UCSD-AML1 (cell line): ENCODE measurements around the gene CERS1.
A peak's percentile ranks its signal among the peaks of the same experiment; 100 is the strongest.

ENCODE experiments used
- DNase-seq: peaks from one replicate; lab custom pipeline; 2025; ENCODE audit not compliant: unreplicated experiment; lab: John Stamatoyannopoulos, UW

CERS1 gene

GRCh38 chr19:18859676-18860301, 36.2 kb downstream of the CERS1 start:
- no peak for DNase-seq

DNA sequence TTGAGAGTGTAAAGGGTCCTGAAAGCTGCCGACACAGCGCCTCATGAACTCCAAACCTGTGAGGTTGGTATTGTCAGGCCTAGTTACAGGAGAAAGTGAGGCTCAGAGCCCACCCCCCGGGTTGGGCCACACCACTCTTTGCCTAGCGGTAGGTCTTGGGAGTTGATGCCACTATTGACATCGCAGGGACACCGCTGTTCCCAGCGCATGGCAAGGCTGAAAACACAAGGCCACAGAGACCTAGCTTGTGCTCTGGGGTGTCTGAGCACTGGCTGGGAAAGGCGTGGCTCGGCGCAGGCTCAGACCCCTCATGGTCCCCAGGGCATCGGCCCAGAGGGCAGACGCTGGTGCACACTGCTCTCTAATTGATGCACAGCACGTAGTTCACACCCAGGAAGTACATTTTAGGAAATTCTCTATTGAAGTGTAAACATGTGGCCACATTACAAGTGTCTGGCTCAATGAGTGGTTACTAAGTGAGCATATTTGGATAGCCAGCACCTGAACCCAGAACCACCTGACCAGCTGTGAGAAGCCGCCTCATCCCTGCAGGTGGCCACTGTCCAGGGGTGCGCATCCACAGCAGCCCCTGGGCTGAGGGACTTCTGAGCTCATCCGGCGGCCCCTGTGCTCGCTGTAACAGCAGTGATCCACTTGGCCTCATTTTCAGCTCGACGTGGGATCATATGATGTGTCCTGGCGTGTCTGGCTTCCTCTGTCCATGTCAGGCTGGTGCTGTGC, 36.9 kb downstream of the CERS1 start:
- DNase-seq = no peak

GRCh38 chr19:18857223-18857622, 38.7 kb downstream of the CERS1 start:
- DNase-seq = no peak

DNA sequence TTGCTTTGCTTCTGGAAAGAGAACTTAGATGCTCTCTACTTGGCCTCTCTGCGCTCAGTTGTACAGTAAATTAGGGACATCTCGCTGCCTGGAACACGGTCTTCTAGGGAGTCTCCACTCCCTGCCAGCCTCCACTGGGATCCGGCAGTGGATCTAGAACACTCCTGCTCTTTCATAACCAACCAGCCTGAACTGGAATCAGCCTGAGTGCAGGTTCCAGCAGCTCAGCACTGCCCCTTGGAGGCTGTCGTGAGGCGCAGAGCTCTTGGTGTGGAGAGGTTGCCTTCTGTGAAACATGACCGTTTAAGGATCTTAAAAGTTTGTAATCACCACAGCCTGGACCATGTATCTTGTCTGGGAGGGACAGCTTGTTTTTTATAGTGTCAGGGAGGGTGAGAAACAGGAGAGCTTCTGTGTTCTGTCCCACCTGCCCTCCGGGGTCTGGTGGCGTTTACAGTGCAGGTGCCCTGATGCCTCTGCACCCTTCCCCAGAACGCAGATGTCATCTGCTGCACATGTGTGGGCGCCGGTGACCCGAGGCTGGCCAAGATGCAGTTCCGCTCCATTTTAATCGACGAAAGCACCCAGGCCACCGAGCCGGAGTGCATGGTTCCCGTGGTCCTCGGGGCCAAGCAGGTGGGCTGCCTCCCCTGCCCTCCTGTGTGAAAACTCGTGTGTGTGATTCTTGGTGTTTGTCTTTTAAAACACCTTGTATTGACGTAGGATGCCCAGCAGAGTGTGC, 39.4 kb downstream of the CERS1 start:
- DNase-seq = peak; percentile 17

DNA sequence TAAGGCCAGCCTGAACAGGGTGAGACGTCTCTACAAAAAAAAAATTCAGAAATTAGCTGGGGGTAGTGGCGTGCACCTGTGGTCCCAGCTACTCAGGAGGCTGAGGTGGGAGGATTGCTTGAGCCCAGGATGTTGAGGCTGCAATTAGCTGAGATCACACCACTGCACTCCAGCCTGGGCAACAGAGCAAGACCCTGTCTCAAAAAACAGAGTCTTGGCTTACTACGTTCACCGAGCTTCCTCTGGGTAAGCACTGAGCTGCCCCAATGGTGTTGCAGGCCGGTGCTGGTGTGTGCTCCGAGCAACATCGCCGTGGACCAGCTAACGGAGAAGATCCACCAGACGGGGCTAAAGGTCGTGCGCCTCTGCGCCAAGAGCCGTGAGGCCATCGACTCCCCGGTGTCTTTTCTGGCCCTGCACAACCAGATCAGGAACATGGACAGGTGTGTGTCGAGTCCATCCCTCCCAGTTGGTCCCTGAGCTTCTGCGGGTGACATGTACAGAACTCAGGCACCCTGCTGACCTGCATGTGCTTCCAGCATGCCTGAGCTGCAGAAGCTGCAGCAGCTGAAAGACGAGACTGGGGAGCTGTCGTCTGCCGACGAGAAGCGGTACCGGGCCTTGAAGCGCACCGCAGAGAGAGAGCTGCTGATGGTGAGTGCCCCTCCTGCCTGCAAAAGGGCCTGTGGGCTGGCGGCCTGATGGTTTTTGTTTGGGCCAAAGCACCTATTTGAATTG, 40.1 kb downstream of the CERS1 start:
- no peak for DNase-seq

DNA sequence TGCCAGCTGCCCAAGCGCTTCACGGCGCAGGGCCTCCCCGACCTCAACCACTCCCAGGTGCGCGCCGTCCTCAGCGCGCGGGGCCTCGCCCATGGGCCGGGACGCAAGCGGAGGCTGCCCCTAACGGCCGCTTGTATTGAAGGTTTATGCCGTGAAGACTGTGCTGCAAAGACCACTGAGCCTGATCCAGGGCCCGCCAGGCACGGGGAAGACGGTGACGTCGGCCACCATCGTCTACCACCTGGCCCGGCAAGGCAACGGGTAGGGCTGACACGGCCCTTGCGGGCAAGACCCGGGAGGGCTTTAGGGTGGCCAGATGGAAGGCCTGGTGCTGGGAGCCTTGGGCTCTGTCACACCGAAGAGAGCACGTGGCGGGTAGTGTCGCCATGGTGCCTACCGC, 41.0 kb downstream of the CERS1 start:
- no peak for DNase-seq

DNA sequence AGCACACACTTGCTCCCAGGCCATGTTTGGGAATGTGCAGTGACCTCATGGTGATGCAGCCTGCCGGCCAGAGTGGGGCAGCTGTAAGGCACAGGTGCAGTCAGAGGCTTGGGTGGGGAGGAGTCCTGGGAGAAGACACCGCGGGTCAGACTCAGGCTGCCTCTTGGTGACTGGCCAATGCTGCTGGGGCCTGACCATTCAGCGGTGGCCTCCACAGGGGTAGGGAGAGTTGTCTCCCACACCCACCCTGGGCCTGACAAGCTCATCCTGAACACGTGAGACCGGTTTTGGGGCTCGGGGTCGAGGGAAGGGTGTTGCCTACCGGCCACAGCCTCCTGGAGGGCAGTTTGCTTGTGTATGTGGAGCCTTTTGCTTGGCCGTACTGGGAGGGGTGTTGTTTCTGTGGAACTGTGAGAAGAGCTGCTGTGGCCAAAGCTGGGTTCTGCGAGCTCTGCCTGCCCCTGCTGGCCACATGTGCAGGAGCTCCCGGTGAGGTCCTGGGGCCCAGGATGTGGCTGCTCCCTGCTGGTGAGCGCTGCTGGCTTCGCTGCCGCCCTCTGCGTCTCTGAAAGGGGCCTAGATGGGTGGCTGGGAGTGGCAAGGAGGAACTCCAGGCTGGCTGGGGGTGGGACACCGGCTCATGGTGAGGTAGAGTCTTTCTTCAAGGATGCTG, 42.1 kb downstream of the CERS1 start:
- DNase-seq = no peak

- DNase-seq = no peak
Observed at GRCh38 chr19:18852648-18853047, 43.3 kb downstream of the CERS1 start.

DNA sequence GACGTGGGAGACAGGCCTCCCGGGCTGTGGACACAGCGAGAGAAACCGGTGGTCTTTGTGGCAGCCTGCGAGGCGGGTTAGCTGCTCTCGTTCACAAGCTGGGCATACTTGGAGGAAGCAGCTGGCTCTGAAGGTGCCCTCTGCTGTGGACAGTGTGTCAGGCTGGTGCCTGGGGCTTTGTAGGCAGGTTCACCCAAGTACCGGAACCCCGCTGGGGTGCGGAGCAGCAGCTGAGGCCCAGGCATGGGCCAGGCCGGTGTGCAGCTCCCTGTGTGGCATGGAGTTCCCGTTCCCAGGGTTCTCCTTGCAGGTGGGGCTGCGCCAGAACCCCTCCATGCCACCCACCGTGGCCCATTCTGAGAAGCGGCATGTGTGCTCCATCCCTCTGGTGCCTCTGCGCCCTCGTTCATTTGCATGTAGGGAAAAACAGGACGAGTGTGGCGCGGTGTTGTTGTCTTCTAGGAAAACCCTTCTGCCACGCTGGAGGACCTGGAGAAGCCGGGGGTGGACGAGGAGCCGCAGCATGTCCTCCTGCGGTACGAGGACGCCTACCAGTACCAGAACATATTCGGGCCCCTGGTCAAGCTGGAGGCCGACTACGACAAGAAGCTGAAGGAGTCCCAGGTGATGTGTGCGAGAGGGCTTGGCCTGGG, 44.2 kb downstream of the CERS1 start:
- DNase-seq = no peak

DNA sequence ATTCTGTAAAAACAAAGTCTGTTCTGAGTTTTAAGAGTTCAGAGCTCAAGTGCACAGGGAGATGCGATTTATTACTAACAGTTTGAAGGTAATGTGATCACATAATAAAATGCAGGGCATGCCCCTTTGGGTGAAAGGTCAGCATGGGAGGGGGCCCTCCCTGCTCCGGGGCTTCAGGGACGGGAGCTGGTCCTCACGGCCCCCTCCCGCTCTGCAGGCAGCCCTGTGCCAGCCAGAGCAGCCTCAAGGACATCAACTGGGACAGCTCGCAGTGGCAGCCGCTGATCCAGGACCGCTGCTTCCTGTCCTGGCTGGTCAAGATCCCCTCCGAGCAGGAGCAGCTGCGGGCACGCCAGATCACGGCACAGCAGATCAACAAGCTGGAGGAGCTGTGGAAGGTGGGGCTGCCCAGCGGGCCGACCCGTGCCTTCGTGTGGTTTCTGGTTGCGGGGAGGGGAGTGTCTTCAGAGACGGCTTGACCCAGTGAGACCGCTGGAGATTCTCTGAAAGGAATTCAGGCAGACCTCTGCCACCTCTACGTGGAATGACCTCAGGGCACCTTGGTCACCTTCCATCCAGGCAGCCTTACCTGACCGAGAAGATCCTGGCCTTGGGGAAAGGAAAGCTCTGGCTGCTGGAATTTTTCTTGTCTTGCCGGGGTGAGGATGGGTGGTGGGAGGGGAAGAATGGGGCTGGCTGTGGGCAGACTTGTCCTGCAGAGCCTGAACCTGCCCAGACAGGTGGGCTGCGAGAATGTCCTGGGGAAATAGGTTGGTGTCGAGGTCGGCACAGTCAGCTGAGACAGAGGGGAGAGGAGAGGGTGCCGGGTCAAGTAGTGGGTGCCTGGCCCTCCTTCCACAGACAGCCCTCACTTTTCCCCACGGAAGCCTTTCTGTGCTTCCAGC, 45.2 kb downstream of the CERS1 start:
- DNase-seq = no peak

DNA sequence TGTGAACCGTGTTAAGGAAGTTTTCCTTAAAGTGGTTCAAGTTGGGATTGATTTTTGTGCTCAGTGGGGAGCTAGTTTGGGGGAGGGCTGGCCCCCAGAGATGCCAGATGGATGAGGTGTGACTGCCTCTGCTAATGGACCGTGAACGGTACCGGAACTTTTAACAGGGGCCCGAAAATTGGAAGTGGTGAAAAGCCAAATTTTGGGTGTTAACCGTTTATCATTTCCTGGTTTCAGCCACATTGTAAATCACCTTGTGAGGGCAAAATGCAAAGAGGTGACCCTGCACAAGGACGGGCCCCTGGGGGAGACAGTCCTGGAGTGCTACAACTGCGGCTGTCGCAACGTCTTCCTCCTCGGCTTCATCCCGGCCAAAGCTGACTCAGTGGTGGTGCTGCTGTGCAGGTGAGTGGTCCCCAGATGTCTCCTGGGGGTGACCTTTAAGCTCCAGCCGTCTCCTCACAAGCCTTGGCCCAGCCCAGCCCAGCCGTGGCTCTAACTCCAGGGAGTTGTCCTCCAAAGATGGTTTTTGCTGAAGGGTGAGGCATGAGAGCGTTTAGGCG, 46.0 kb downstream of the CERS1 start:
- no peak for DNase-seq

GRCh38 chr19:18848878-18849661, 46.9 kb downstream of the CERS1 start:
- peak; percentile 24 for DNase-seq

GRCh38 chr19:18847549-18848463, 48.2 kb downstream of the CERS1 start:
- no peak for DNase-seq

GRCh38 chr19:18846862-18847548, 49.0 kb downstream of the CERS1 start:
- peak; percentile 66 for DNase-seq

DNA sequence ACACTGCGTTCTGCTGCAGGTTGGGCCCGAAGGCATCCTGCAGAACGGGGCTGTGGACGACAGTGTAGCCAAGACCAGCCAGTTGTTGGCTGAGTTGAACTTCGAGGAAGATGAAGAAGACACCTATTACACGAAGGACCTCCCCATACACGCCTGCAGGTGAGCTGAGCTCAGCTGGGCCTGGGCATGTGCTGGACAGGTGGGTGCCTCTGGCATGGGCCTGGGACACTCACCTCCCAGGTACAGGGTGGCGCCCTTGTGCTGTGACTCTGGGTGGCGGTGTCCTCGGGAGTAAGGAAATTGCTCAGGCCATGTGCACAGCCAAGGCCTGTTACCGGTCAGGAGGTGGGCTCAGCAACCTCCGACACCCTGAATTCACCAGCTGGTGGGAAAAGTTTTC, 50.0 kb downstream of the CERS1 start:
- DNase-seq = no peak

GRCh38 chr19:18844806-18845329, 51.1 kb downstream of the CERS1 start:
- DNase-seq = no peak
